Neural cell (in vitro differentiated cells): ENCODE results near the gene HOXB1. TPM values are rescaled to one million over a fixed set of nuclear protein-coding genes. Genes with fewer than 3 reads are reported as not detected.

ENCODE experiments used
- H2AFZ ChIP-seq: fragments of 200-600, 300-800 bp; sonication (generic), shearing (Covaris generic); 2 replicates; pipeline ENCODE4 v1.6.0; 2014; ENCODE audit warnings: low read depth, mild to moderate bottlenecking, antibody characterized with exemption, low read length, moderate library complexity
- H3F3A ChIP-seq: fragments of 200-600 bp; shearing (Covaris generic); 2 replicates; pipeline ENCODE4 v1.6.1; 2016; ENCODE audit warnings: mild to moderate bottlenecking, moderate library complexity, mixed read lengths, antibody characterized with exemption, low read length; ENCODE audit not compliant: insufficient read depth, poor library complexity, severe bottlenecking
- H3K27ac ChIP-seq: fragments of 200-600, 300-800 bp; sonication (generic), shearing (Covaris generic); 2 replicates; pipeline ENCODE4 v1.5.1; 2014; ENCODE audit warnings: mild to moderate bottlenecking, low read length, moderate library complexity
- H3K27me3 ChIP-seq: fragments of 300-800, 200-600 bp; sonication (generic), shearing (Covaris generic); 2 replicates; pipeline ENCODE4 v1.6.0; 2014; ENCODE audit warnings: mild to moderate bottlenecking, low read depth, low read length, moderate library complexity; ENCODE audit not compliant: insufficient read depth
- H3K36me3 ChIP-seq: fragments of 300-800, 200-600 bp; sonication (generic), shearing (Covaris generic); 2 replicates; pipeline ENCODE4 v1.5.1; 2014; ENCODE audit warnings: mild to moderate bottlenecking, antibody characterized with exemption, low read length, moderate library complexity; ENCODE audit not compliant: insufficient read depth
- H3K4me2 ChIP-seq: fragments of 300-800, 200-600 bp; sonication (generic), shearing (Covaris generic); 2 replicates; pipeline ENCODE4 v1.6.0; 2014; ENCODE audit warnings: mild to moderate bottlenecking, low read length
- H3K4me3 ChIP-seq: fragments of 300-800, 200-600 bp; sonication (generic), shearing (Covaris generic); 2 replicates; pipeline ENCODE4 v1.5.1; 2014; ENCODE audit warnings: mild to moderate bottlenecking, low read length, moderate library complexity
- H3K79me2 ChIP-seq: fragments of 200-600 bp; shearing (Covaris generic); replicated peaks from 2 replicates; pipeline ENCODE4 v1.6.0; 2014; ENCODE audit warnings: mild to moderate bottlenecking, low read length, moderate library complexity; ENCODE audit not compliant: insufficient read depth
- H3K9ac ChIP-seq: fragments of 300-800, 200-600 bp; sonication (generic), shearing (Covaris generic); 2 replicates; pipeline ENCODE4 v1.6.1; 2016; ENCODE audit warnings: mild to moderate bottlenecking, low read length, mixed read lengths
- H3K9me2 ChIP-seq: fragments of 200-600 bp; shearing (Covaris generic); 2 replicates; pipeline ENCODE4 v1.6.1; 2016; ENCODE audit warnings: mild to moderate bottlenecking, low read length, mixed read lengths; ENCODE audit not compliant: insufficient read depth
- H3K9me3 ChIP-seq: fragments of 200-600, 300-800 bp; sonication (generic), shearing (Covaris generic); 2 replicates; pipeline ENCODE4 v1.6.1; 2016; ENCODE audit warnings: mild to moderate bottlenecking, mixed run types, low read length, moderate library complexity, mixed read lengths
- H4K20me1 ChIP-seq: fragments of 200-600 bp; shearing (Covaris generic); 2 replicates; pipeline ENCODE4 v1.6.1; 2016; ENCODE audit warnings: mild to moderate bottlenecking, mixed run types; ENCODE audit not compliant: insufficient read depth
- CTCF ChIP-seq: fragments of 450-650 bp; IDR thresholded peaks from 2 replicates; pipeline ENCODE4 v1.5.1; 2014; ENCODE audit warnings: antibody characterized with exemption, mild to moderate bottlenecking, moderate library complexity; ENCODE audit not compliant: poor library complexity, severe bottlenecking
- EP300 ChIP-seq: fragments of 450-650 bp; conservative IDR thresholded peaks from 2 replicates; pipeline ENCODE4 v1.6.1; 2014; ENCODE audit warnings: antibody characterized with exemption, mild to moderate bottlenecking, moderate library complexity; ENCODE audit not compliant: poor library complexity, severe bottlenecking
- EZH2 ChIP-seq: fragments of 200-600, 300-800 bp; shearing (Covaris generic), sonication (generic); IDR thresholded peaks from 2 replicates; pipeline ENCODE4 v1.6.1; 2014; ENCODE audit warnings: antibody characterized with exemption, low read length, borderline replicate concordance, mild to moderate bottlenecking; ENCODE audit not compliant: insufficient read depth, poor library complexity, severe bottlenecking
- MXI1 ChIP-seq: fragments of 450-650 bp; conservative IDR thresholded peaks from 2 replicates; pipeline ENCODE4 v1.6.1; 2014; ENCODE audit warnings: antibody characterized with exemption, mild to moderate bottlenecking; ENCODE audit not compliant: poor library complexity, severe bottlenecking
- POLR2AphosphoS5 ChIP-seq: IDR thresholded peaks from 2 replicates; pipeline ENCODE4 v1.6.1; 2012
- RAD21 ChIP-seq: fragments of 450-650 bp; conservative IDR thresholded peaks from 2 replicates; pipeline ENCODE4 v1.6.1; 2014; ENCODE audit warnings: antibody characterized with exemption, mild to moderate bottlenecking, moderate library complexity
- REST ChIP-seq: IDR thresholded peaks from 2 replicates; pipeline ENCODE4 v1.6.1; 2012; ENCODE audit warnings: borderline replicate concordance
- SMC3 ChIP-seq: fragments of 450-650 bp; conservative IDR thresholded peaks from 2 replicates; pipeline ENCODE4 v1.6.1; 2014; ENCODE audit warnings: antibody characterized with exemption, mild to moderate bottlenecking, moderate library complexity; ENCODE audit not compliant: poor library complexity
- TAF1 ChIP-seq: IDR thresholded peaks from 2 replicates; pipeline ENCODE4 v1.6.1; 2012; ENCODE audit warnings: low read depth
- polyA plus RNA-seq: library from polyadenylated mRNA; depleted of rRNA; stranded (reverse); fragments of >200 nt; gene quantifications from 2 replicates; pipeline ENCODE4 v1.2.3, GENCODE V29; 2014

The HOXB1 gene
- polyA plus RNA-seq, 1 donor from 2014 or later = not detected

- TF ChIP-seq CTCF (no peak), SMC3 (no peak), RAD21 (no peak), EP300 (no peak), POLR2AphosphoS5 (no peak), REST (no peak), MXI1 (no peak), EZH2 (no peak), TAF1 (no peak)
- no peak overlapping the region for H2AFZ ChIP-seq
- H3K9me3 ChIP-seq = no peaks in the 10 kb centered on the region
- H3F3A ChIP-seq = no peaks in the 10 kb centered on the region
- H4K20me1 ChIP-seq = no peaks in the 10 kb centered on the region
- no peak overlapping the region for H3K4me2 ChIP-seq
- H3K27me3 ChIP-seq = peaks cover 98% of the 10 kb centered on the region
- H3K36me3 ChIP-seq = no peaks in the 10 kb centered on the region
- no peak overlapping the region for H3K9ac ChIP-seq
- H3K27ac ChIP-seq = no peak overlapping the region
- H3K79me2 ChIP-seq = no peaks in the 10 kb centered on the region
- H3K9me2 ChIP-seq = no peaks in the 10 kb centered on the region
- H3K4me3 ChIP-seq = no peak overlapping the region
Measured at GRCh38 chr17:48559840-48560817, 29.3 kb upstream of the HOXB1 start.

GRCh38 chr17:48559122-48559839 lies 28.5 kb upstream of the HOXB1 start:
- Histone ChIP-seq H3K79me2 (no peaks in the 10 kb centered on the region), H3F3A (no peaks in the 10 kb centered on the region), H3K9me2 (no peaks in the 10 kb centered on the region), H3K4me3 (no peak overlapping the region), H3K9me3 (no peaks in the 10 kb centered on the region), H2AFZ (no peak overlapping the region), H3K4me2 (no peak overlapping the region), H3K9ac (no peak overlapping the region), H3K27ac (no peak overlapping the region), H4K20me1 (no peaks in the 10 kb centered on the region), H3K27me3 (peaks cover 98% of the 10 kb centered on the region), H3K36me3 (no peaks in the 10 kb centered on the region)
- TF ChIP-seq REST = no peak
- no peak for TF ChIP-seq POLR2AphosphoS5
- TF ChIP-seq CTCF = no peak
- TF ChIP-seq TAF1 = no peak
- TF ChIP-seq SMC3 = no peak
- TF ChIP-seq EP300 = no peak
- no peak for TF ChIP-seq EZH2
- TF ChIP-seq MXI1 = no peak
- TF ChIP-seq RAD21 = no peak
